HFF-Myc (cell line): ENCODE data around the gene IGF1R.

Experiments
- DNase-seq: peaks from one replicate; pipeline ENCODE4 v3.0.0-alpha.2; 2011; ENCODE audit warnings: low read depth; ENCODE audit errors: extremely low read depth
- H3K4me3 ChIP-seq: replicated peaks from 2 replicates; pipeline ENCODE4 v1.5.1; 2011; ENCODE audit warnings: low read depth, mild to moderate bottlenecking, control low read depth, low read length
- CTCF ChIP-seq: IDR thresholded peaks from 2 replicates; pipeline ENCODE4 v1.5.1; 2012; ENCODE audit warnings: mild to moderate bottlenecking, low read depth, low read length, control low read depth; ENCODE audit errors: missing control alignments

The IGF1R gene

GRCh38 chr15:98654790-98655360 lies 6.5 kb downstream of the IGF1R start:
- H3K4me3 ChIP-seq = no peak overlapping the region
- no peak for TF ChIP-seq CTCF
- no peak for DNase-seq

GRCh38 chr15:98655732-98656131 lies 7.4 kb downstream of the IGF1R start:
- no peak overlapping the region for H3K4me3 ChIP-seq
- no peak for TF ChIP-seq CTCF
- DNase-seq = no peak

- no peak overlapping the region for H3K4me3 ChIP-seq
- DNase-seq = no peak
- no peak for TF ChIP-seq CTCF
These were observed 9.4 kb downstream of the IGF1R start for GRCh38 chr15:98657721-98658120.

GRCh38 chr15:98658831-98659699 lies 10.7 kb downstream of the IGF1R start:
- DNase-seq = no peak
- peak; percentile 89 for TF ChIP-seq CTCF
- no peak overlapping the region for H3K4me3 ChIP-seq

- no peak overlapping the region for H3K4me3 ChIP-seq
- no peak for TF ChIP-seq CTCF
- DNase-seq = no peak
These were observed 11.7 kb downstream of the IGF1R start for GRCh38 chr15:98660055-98660454.

- no peak overlapping the region for H3K4me3 ChIP-seq
- no peak for TF ChIP-seq CTCF
- DNase-seq = no peak
These were observed 14.7 kb downstream of the IGF1R start for GRCh38 chr15:98663045-98663444.
